ENCODE data around the gene ARHGAP29.

The ARHGAP29 gene

GRCh38 chr1:94244816-94245215 lies 7.4 kb upstream of the ARHGAP29 start:
- no peak overlapping the region for H3K9ac ChIP-seq (ENCODE audit: low read length)
- no peak overlapping the region for H3K4me2 ChIP-seq (ENCODE audit: low read length)
- no peaks in the 10 kb centered on the region for H3K27me3 ChIP-seq (ENCODE audit: insufficient read depth, low read length)

GRCh38 chr1:94243665-94244064 lies 6.3 kb upstream of the ARHGAP29 start:
- H4K20me1 ChIP-seq (ENCODE audit: insufficient read depth, low read length) = no peaks in the 10 kb centered on the region
- no peak for TF ChIP-seq EZH2 (IDR thresholded peaks at IDR 0.05; ENCODE audit: borderline replicate concordance, low read length)
- no peak overlapping the region for H3K4me2 ChIP-seq (ENCODE audit: low read length)
- H3K4me1 ChIP-seq (ENCODE audit: insufficient read depth, low read length, severe bottlenecking) = no peaks in the 10 kb centered on the region
- no peak overlapping the region for H2AFZ ChIP-seq (ENCODE audit: low read length)
- no peaks in the 10 kb centered on the region for H3F3A ChIP-seq (ENCODE audit: insufficient read depth, low read length)
- H3K9me2 ChIP-seq (ENCODE audit: low read depth, low read length) = no peaks in the 10 kb centered on the region
- H3K36me3 ChIP-seq (ENCODE audit: insufficient read depth, low read length) = no peaks in the 10 kb centered on the region
- no peaks in the 10 kb centered on the region for H3K79me2 ChIP-seq (ENCODE audit: insufficient read depth, low read length)
- H3K4me3 ChIP-seq (ENCODE audit: low read depth, low read length, poor library complexity, severe bottlenecking) = no peak overlapping the region
- no peak overlapping the region for H3K9ac ChIP-seq (ENCODE audit: low read length)
- no peaks in the 10 kb centered on the region for H3K27me3 ChIP-seq (ENCODE audit: insufficient read depth, low read length)
- no peaks in the 10 kb centered on the region for H3K9me3 ChIP-seq (ENCODE audit: low read length)
- H3K27ac ChIP-seq (ENCODE audit: low read depth, low read length, poor library complexity, severe bottlenecking) = no peak overlapping the region

More at GRCh38 chr1:94244816-94245215, 7.4 kb upstream of the ARHGAP29 start:
- Histone ChIP-seq H3K27ac (ENCODE audit: low read depth, low read length, poor library complexity, severe bottlenecking) (no peak overlapping the region), H2AFZ (ENCODE audit: low read length) (no peak overlapping the region), H3K9me3 (ENCODE audit: low read length) (no peaks in the 10 kb centered on the region), H3K79me2 (ENCODE audit: insufficient read depth, low read length) (no peaks in the 10 kb centered on the region), H3K4me3 (ENCODE audit: low read depth, low read length, poor library complexity, severe bottlenecking) (no peak overlapping the region), H4K20me1 (ENCODE audit: insufficient read depth, low read length) (no peaks in the 10 kb centered on the region), H3K4me1 (ENCODE audit: insufficient read depth, low read length, severe bottlenecking) (no peaks in the 10 kb centered on the region), H3K36me3 (ENCODE audit: insufficient read depth, low read length) (no peaks in the 10 kb centered on the region), H3K9me2 (ENCODE audit: low read depth, low read length) (no peaks in the 10 kb centered on the region), H3F3A (ENCODE audit: insufficient read depth, low read length) (no peaks in the 10 kb centered on the region)
- TF ChIP-seq CTCF (IDR thresholded peaks at IDR 0.05; ENCODE audit: low read length) (no peak), EZH2 (IDR thresholded peaks at IDR 0.05; ENCODE audit: borderline replicate concordance, low read length) (no peak)

- H4K20me1 ChIP-seq (ENCODE audit: insufficient read depth, low read length) = no peaks in the 10 kb centered on the region
- H3F3A ChIP-seq (ENCODE audit: insufficient read depth, low read length) = no peaks in the 10 kb centered on the region
- H3K27ac ChIP-seq (ENCODE audit: low read depth, low read length, poor library complexity, severe bottlenecking) = no peak overlapping the region
- no peaks in the 10 kb centered on the region for H3K4me1 ChIP-seq (ENCODE audit: insufficient read depth, low read length, severe bottlenecking)
- no peaks in the 10 kb centered on the region for H3K9me2 ChIP-seq (ENCODE audit: low read depth, low read length)
- no peak overlapping the region for H3K9ac ChIP-seq (ENCODE audit: low read length)
- H3K9me3 ChIP-seq (ENCODE audit: low read length) = no peaks in the 10 kb centered on the region
- peak; percentile 35; the same call in 1 of the 2 replicates for TF ChIP-seq CTCF (IDR thresholded peaks at IDR 0.05; ENCODE audit: low read length)
- no peak for TF ChIP-seq EZH2 (IDR thresholded peaks at IDR 0.05; ENCODE audit: borderline replicate concordance, low read length)
- H3K27me3 ChIP-seq (ENCODE audit: insufficient read depth, low read length) = no peaks in the 10 kb centered on the region
- no peaks in the 10 kb centered on the region for H3K79me2 ChIP-seq (ENCODE audit: insufficient read depth, low read length)
- no peak overlapping the region for H3K4me2 ChIP-seq (ENCODE audit: low read length)
- no peak overlapping the region for H2AFZ ChIP-seq (ENCODE audit: low read length)
- no peaks in the 10 kb centered on the region for H3K36me3 ChIP-seq (ENCODE audit: insufficient read depth, low read length)
- no peak overlapping the region for H3K4me3 ChIP-seq (ENCODE audit: low read depth, low read length, poor library complexity, severe bottlenecking)
These were observed 3.4 kb upstream of the ARHGAP29 start for GRCh38 chr1:94240822-94241221.

GRCh38 chr1:94239796-94240195 lies 2.4 kb upstream of the ARHGAP29 start:
- Histone ChIP-seq H3K4me2 (ENCODE audit: low read length) (no peak overlapping the region), H3K27me3 (ENCODE audit: insufficient read depth, low read length) (no peaks in the 10 kb centered on the region), H3K27ac (ENCODE audit: low read depth, low read length, poor library complexity, severe bottlenecking) (no peak overlapping the region), H3K4me1 (ENCODE audit: insufficient read depth, low read length, severe bottlenecking) (no peaks in the 10 kb centered on the region), H3K9me2 (ENCODE audit: low read depth, low read length) (no peaks in the 10 kb centered on the region), H2AFZ (ENCODE audit: low read length) (no peak overlapping the region), H3K4me3 (ENCODE audit: low read depth, low read length, poor library complexity, severe bottlenecking) (no peak overlapping the region), H3F3A (ENCODE audit: insufficient read depth, low read length) (no peaks in the 10 kb centered on the region), H3K9me3 (ENCODE audit: low read length) (no peaks in the 10 kb centered on the region), H4K20me1 (ENCODE audit: insufficient read depth, low read length) (no peaks in the 10 kb centered on the region), H3K36me3 (ENCODE audit: insufficient read depth, low read length) (no peaks in the 10 kb centered on the region), H3K9ac (ENCODE audit: low read length) (no peak overlapping the region), H3K79me2 (ENCODE audit: insufficient read depth, low read length) (no peaks in the 10 kb centered on the region)
- TF ChIP-seq CTCF (IDR thresholded peaks at IDR 0.05; ENCODE audit: low read length) = no peak
- no peak for TF ChIP-seq EZH2 (IDR thresholded peaks at IDR 0.05; ENCODE audit: borderline replicate concordance, low read length)
